ENCODE data around the gene FXYD6.

The FXYD6 gene

GRCh38 chr11:117916956-117917355 is 40.5 kb upstream of the FXYD6 start:
- TF ChIP-seq JUND (IDR thresholded peaks at IDR 0.05; ENCODE audit: low read depth): no peak
- in situ Hi-C loops (cut with HindIII; ENCODE audit: low pct_unique_long_range_greater_than_20kb, low sequenced_read_pairs): no loop called here
- DNase-seq (ENCODE audit: low read depth in 1 of 2, low spot score in 1 of 2): no peak

GRCh38 chr11:117915672-117916235 is 39.3 kb upstream of the FXYD6 start:
- DNase-seq (ENCODE audit: low read depth in 1 of 2, low spot score in 1 of 2): no peak
- no peak for TF ChIP-seq JUND (IDR thresholded peaks at IDR 0.05; ENCODE audit: low read depth)
- in situ Hi-C loops (cut with HindIII; ENCODE audit: low pct_unique_long_range_greater_than_20kb, low sequenced_read_pairs): no loop called here

DNA sequence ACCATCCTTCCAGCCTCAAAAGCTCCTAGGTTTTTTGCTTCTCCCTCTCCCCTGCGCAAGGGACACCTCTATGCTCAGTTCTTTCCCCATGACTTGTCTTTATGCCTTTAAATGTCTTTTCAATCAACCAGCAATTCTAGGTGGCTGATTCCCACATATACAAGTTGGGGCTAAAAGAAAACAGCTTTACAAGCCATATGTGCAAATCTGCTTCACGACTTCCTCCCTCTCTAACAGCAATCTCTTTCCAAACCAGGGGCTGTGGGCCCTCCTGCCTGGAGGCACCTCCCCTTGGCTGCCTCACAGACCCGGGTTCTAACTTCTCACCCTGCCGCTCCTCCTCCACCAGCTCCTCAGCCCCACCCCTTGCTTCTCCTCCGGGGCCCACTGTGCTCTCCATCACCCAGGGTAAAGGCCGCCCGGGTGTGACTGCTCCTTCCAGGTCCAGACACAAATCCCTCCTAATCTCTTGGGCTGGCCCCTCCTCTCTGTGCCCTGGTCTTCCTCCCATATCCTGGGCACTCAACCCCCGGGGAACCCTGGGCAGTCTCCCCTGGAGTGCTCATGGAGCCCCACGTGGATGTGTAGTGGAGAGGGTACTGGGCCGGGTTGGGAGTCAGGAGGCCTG is 38.6 kb upstream of the FXYD6 start:
- in situ Hi-C loops (cut with HindIII; ENCODE audit: low pct_unique_long_range_greater_than_20kb, low sequenced_read_pairs): no loop called here
- DNase-seq (ENCODE audit: low read depth in 1 of 2, low spot score in 1 of 2): no peak
- TF ChIP-seq JUND (IDR thresholded peaks at IDR 0.05; ENCODE audit: low read depth): no peak

DNA sequence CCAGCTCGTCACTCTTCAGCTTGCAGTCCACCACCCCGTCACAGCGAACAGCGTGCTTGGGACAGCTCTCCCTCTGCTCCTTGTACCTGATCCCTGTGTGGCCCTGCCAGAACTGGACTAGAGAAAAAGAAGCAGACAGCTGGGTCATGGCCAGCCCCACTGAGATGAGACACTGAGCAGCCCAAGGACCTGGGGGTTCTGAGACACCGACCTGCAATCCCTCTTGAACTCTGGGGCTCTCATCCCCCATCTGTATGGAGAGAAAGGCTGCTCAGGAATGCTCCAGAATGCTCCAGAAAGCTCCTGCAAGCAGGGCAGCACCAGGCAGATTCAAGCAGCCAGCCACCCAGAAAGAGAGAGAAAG is 37.9 kb upstream of the FXYD6 start:
- TF ChIP-seq JUND (IDR thresholded peaks at IDR 0.05; ENCODE audit: low read depth): no peak
- in situ Hi-C loops (cut with HindIII; ENCODE audit: low pct_unique_long_range_greater_than_20kb, low sequenced_read_pairs): no loop called here
- DNase-seq (ENCODE audit: low read depth in 1 of 2, low spot score in 1 of 2): no peak

DNA sequence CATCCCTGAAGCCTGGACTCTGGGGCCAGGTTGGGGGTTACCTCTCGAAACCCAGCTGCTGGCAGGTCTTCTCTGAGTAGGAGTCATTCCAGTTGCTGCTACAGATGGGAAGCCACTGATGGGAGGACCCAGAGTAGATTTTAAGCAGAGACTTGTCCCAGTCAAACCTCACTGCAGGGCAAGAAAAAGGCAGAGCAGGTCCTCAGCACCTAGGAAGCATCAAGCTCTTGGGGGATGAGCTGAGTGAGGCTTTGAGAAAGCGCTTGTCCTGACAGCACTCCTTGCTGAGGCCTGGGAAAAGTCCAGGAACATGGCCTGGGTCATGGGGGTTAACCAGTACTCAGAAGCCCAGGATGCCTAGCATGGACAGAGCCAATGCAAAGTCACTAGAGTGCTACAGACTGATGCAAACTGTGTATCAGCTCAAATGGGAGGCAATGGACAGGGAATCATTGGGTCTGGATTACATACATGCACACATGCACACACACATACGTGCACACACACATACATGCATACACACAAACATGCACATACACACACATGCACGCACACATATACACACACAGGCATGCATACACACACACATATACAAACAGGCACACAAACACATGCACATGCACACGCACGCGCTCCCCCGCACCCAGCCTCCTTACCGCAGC is 37.4 kb upstream of the FXYD6 start:
- in situ Hi-C loops (cut with HindIII; ENCODE audit: low pct_unique_long_range_greater_than_20kb, low sequenced_read_pairs): no loop called here
- no peak for TF ChIP-seq JUND (IDR thresholded peaks at IDR 0.05; ENCODE audit: low read depth)
- no peak for DNase-seq (ENCODE audit: low read depth in 1 of 2, low spot score in 1 of 2)

- in situ Hi-C loops (cut with HindIII; ENCODE audit: low pct_unique_long_range_greater_than_20kb, low sequenced_read_pairs): no loop called here
- DNase-seq (ENCODE audit: low read depth in 1 of 2, low spot score in 1 of 2): no peak
- TF ChIP-seq JUND (IDR thresholded peaks at IDR 0.05; ENCODE audit: low read depth): no peak
Observed at GRCh38 chr11:117912497-117912896, 36.0 kb upstream of the FXYD6 start.

DNA sequence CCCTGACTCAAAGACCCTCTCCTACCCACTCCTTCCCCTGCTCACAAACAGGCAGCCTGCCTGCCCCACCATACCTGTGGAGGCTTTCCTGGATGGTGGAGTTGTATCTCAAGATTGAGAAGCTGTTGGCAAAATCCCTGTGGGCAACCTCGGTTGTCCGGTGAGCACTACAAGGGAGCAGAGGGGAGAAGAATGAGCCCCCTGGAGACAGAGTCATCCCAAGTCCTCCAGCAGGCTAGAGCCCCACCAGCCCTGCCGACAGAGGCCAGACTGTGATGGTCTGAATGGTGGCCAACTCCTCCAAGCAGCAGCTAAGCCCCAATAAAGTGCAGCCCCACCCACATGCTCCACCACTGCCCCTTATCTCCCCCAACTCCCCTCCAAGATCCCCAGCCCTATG is 35.2 kb upstream of the FXYD6 start:
- in situ Hi-C loops (cut with HindIII; ENCODE audit: low pct_unique_long_range_greater_than_20kb, low sequenced_read_pairs): no loop called here
- DNase-seq (ENCODE audit: low read depth in 1 of 2, low spot score in 1 of 2): no peak
- no peak for TF ChIP-seq JUND (IDR thresholded peaks at IDR 0.05; ENCODE audit: low read depth)

DNA sequence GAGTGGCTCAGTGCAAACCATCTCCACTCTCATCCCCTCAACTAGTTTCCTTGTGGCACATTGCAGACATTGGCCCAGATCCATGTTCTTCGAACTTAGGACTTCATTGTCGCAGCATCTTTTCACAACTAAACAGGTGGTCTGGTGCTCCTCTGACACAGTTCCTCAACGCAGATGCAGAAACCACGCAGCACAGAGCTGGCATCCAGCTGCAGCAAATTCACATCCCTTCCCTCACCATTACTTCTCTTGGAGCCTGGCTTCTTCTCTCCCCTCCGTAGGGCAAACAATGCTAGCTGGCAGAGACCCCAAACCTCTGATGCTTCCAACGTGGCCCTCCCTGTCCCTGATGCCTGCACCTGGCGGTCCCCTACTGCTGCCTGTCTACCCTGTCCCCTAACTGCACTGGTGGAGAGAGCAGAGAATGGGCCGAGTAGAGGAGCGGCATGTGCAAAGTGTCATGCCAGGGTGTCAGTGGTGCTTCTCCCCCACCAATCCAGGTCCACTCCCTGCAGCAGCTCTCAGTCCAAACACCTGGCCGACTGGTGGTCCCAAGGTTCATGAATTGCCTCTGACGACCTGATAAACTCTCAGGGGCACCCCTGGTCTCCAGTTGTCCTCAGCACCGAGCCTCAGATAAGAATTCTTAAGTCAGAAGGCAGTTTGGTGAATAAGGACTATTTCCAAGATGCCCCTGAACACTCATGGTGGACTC is 34.6 kb upstream of the FXYD6 start:
- no peak for DNase-seq (ENCODE audit: low read depth in 1 of 2, low spot score in 1 of 2)
- in situ Hi-C loops (cut with HindIII; ENCODE audit: low pct_unique_long_range_greater_than_20kb, low sequenced_read_pairs): no loop called here
- no peak for TF ChIP-seq JUND (IDR thresholded peaks at IDR 0.05; ENCODE audit: low read depth)

- no peak for DNase-seq (ENCODE audit: low read depth in 1 of 2, low spot score in 1 of 2)
- in situ Hi-C loops (cut with HindIII; ENCODE audit: low pct_unique_long_range_greater_than_20kb, low sequenced_read_pairs): no loop called here
Observed at GRCh38 chr11:117910525-117910924, 34.1 kb upstream of the FXYD6 start.

GRCh38 chr11:117909611-117910382 is 33.3 kb upstream of the FXYD6 start:
- in situ Hi-C loops (cut with HindIII; ENCODE audit: low pct_unique_long_range_greater_than_20kb, low sequenced_read_pairs): no loop called here
- TF ChIP-seq JUND (IDR thresholded peaks at IDR 0.05; ENCODE audit: low read depth): no peak
- DNase-seq (ENCODE audit: low read depth in 1 of 2, low spot score in 1 of 2): no peak

More at GRCh38 chr11:117910525-117910924, 34.1 kb upstream of the FXYD6 start:
- TF ChIP-seq JUND (IDR thresholded peaks at IDR 0.05; ENCODE audit: low read depth): no peak

GRCh38 chr11:117908959-117909610 is 32.6 kb upstream of the FXYD6 start:
- DNase-seq (ENCODE audit: low read depth in 1 of 2, low spot score in 1 of 2): no peak
- in situ Hi-C loops (cut with HindIII; ENCODE audit: low pct_unique_long_range_greater_than_20kb, low sequenced_read_pairs): no loop called here
- no peak for TF ChIP-seq JUND (IDR thresholded peaks at IDR 0.05; ENCODE audit: low read depth)

All from T47D (cell line).